K562 (cell line): ENCODE data around the gene RSF1. TPM values are rescaled to one million over a fixed set of nuclear protein-coding genes. Genes with fewer than 3 reads are reported as not detected.

Experiments
- ATF7 ChIP-seq: fragments of 450-650 bp; IDR thresholded peaks from 2 replicates; pipeline ENCODE4 v1.7.1; 2014; ENCODE audit warnings: mild to moderate bottlenecking, moderate library complexity
- BDP1 ChIP-seq: IDR thresholded peaks from 3 replicates; pipeline ENCODE4 v1.6.1; 2011; ENCODE audit not compliant: insufficient read length, insufficient read depth
- C11orf30 ChIP-seq: fragments of 450-650 bp; IDR thresholded peaks from 2 replicates; pipeline ENCODE4 v1.6.1; 2016; ENCODE audit warnings: low read depth, mild to moderate bottlenecking
- CEBPB ChIP-seq: fragments of 450-650 bp; IDR thresholded peaks from 2 replicates; pipeline ENCODE4 v1.6.1; 2016; ENCODE audit warnings: missing genetic modification characterization, missing compliant biosample characterization
- CEBPZ ChIP-seq: fragments of 150-350 bp; IDR thresholded peaks from 2 replicates; pipeline ENCODE4 v1.6.1; 2014; ENCODE audit warnings: low read depth, mild to moderate bottlenecking, low read length, borderline replicate concordance
- JUNB ChIP-seq: fragments of 450-650 bp; formaldehyde crosslinking; conservative IDR thresholded peaks from 2 replicates; pipeline ENCODE4 v1.4.0; 2020; ENCODE audit warnings: mild to moderate bottlenecking
- NBN ChIP-seq: fragments of 450-650 bp; IDR thresholded peaks from 2 replicates; pipeline ENCODE4 v1.6.1; 2016; ENCODE audit warnings: low read depth, mild to moderate bottlenecking
- NRF1 ChIP-seq, 2 experiments: fragments of 450-650 bp; IDR thresholded peaks in 1 of 2; conservative IDR thresholded peaks in 1 of 2; 2 replicates each; pipeline ENCODE4 v1.6.1; 2014; ENCODE audit warnings: mild to moderate bottlenecking in 2 of 2
- OTX1 ChIP-seq: fragments of 450-650 bp; formaldehyde crosslinking; IDR thresholded peaks from 2 replicates; pipeline ENCODE4 v1.4.0; 2022; ENCODE audit warnings: mild to moderate bottlenecking
- RAD51 ChIP-seq: fragments of 450-650 bp; IDR thresholded peaks from 2 replicates; pipeline ENCODE4 v1.7.1; 2016; ENCODE audit warnings: low read depth, mild to moderate bottlenecking, borderline replicate concordance
- RFX1 ChIP-seq: fragments of 450-650 bp; IDR thresholded peaks from 2 replicates; pipeline ENCODE4 v1.6.1; 2016; ENCODE audit warnings: mild to moderate bottlenecking, moderate library complexity
- SMARCA5 ChIP-seq: fragments of 450-650 bp; IDR thresholded peaks from 2 replicates; pipeline ENCODE4 v1.6.1; 2016
- THAP12 ChIP-seq: fragments of 250-450 bp; sonication (Bioruptor Pico); IDR thresholded peaks from 2 replicates; pipeline ENCODE4 v1.9.0; 2021; ENCODE audit warnings: mild to moderate bottlenecking, inconsistent platforms
- TRIM28 ChIP-seq: fragments of 450-650 bp; IDR thresholded peaks from 2 replicates; pipeline ENCODE4 v1.6.1; 2017
- ZBED1 ChIP-seq: IDR thresholded peaks from 2 replicates; pipeline ENCODE4 v1.6.1; 2014
- ZFP30 ChIP-seq: fragments of 250-450 bp; sonication (Bioruptor Pico); IDR thresholded peaks from 2 replicates; pipeline ENCODE4 v1.8.0; 2022; ENCODE audit warnings: moderate library complexity, mild to moderate bottlenecking, inconsistent platforms, borderline replicate concordance
- ZNF282 ChIP-seq: sonication (generic); formaldehyde crosslinking; IDR thresholded peaks from 2 replicates; pipeline ENCODE4 v1.8.1; 2023; ENCODE audit warnings: missing genetic modification reagents
- ZNF316 ChIP-seq: fragments of 450-650 bp; IDR thresholded peaks from 2 replicates; pipeline ENCODE4 v1.6.1; 2016
- polyA plus RNA-seq, 8 experiments: library from polyadenylated mRNA; depleted of rRNA in 4 of 8; stranded (reverse) in 5 of 8; unstranded in 3 of 8; fragments of >200 nt; fragmentation: Nextera tagmentation in 2 of 8; fragmentation: Illumina TruSeq in 1 of 8; extraction: Ambion mirVana in 2 of 8; extraction: Trizol in 1 of 8; gene quantifications; 2 replicates each; pipeline versions ENCODE4 v1.2.1 to v1.2.3, GENCODE V29; 2011 to 2014; ENCODE audit warnings: inconsistent platforms in 1 of 8, missing spikeins in 1 of 8
- total RNA-seq, 7 experiments: library from RNA; depleted of rRNA in 6 of 7; stranded (reverse); fragments of >200 nt in 6 of 7; fragmentation: Illumina TruSeq in 2 of 7; extraction: Trizol in 2 of 7; gene quantifications; 2 replicates each; pipeline versions ENCODE4 v1.2.1 to v1.2.3, GENCODE V29; 2011 to 2021; ENCODE audit warnings: low replicate concordance in 1 of 7

RSF1 gene
- total and polyA plus RNA-seq, 9 of the 15 experiments (the other 6 are each of a cell fraction or from before 2014, with no cell fraction given), result 9.7 to 63.6 (median 42.8) TPM

- no peak for TF ChIP-seq SMARCA5
- TF ChIP-seq TRIM28, result no peak
- TF ChIP-seq RFX1, result no peak
- TF ChIP-seq C11orf30, result peak; percentile 55
- peak; percentile 56 to 63 for TF ChIP-seq NRF1 (conservative IDR thresholded peaks at IDR 0.05 in 1 of 2, IDR thresholded peaks at IDR 0.05 in 1 of 2)
- no peak for TF ChIP-seq ZNF316
- TF ChIP-seq CEBPZ, result peak; percentile 17; the same call in 1 of the 2 replicates
- no peak; the same call in 1 of the 2 replicates for TF ChIP-seq OTX1 (CRISPR knock-in tag)
- peak; percentile 60; the same call in 1 of the 2 replicates for TF ChIP-seq NBN
- TF ChIP-seq ATF7, result peak; percentile 61
- no peak for TF ChIP-seq BDP1
- TF ChIP-seq THAP12, result peak; percentile 48; the same call in 1 of the 2 replicates
- TF ChIP-seq ZFP30 (CRISPR knock-in tag), result no peak
- peak; percentile 25; the same call in 1 of the 2 replicates for TF ChIP-seq RAD51
- no peak for TF ChIP-seq JUNB (CRISPR knock-in tag)
- TF ChIP-seq ZBED1, result no peak
- TF ChIP-seq CEBPB (tag), result no peak
- 0 out of 2 replicates have a peak, but pooled peaks have one; percentile 54 for TF ChIP-seq ZNF282 (CRISPR knock-in tag)
These were observed at the start of gene RSF1, which contains the start of gene AAMDC (continued) for GRCh38 chr11:77820565-77821348.
